Peyer's patch (tissue), 4 donors: ENCODE results near the gene IL23A.

Source experiments
- CTCF ChIP-seq, 6 experiments: fragments of 450-650 bp in 4 of 6; fragments of 200-600 bp in 2 of 6; sonication (generic) in 1 of 6; IDR thresholded peaks; one replicate each; pipeline ENCODE4 v1.5.1; 2017 to 2019; ENCODE audit warnings: antibody characterized with exemption in 6 of 6, mild to moderate bottlenecking in 3 of 6, moderate library complexity in 1 of 6
- POLR2A ChIP-seq, 2 donors: fragments of 450-650 bp; IDR thresholded peaks; one replicate each; pipeline ENCODE4 v1.5.1; 2017; ENCODE audit warnings: antibody characterized with exemption in 2 of 2, mild to moderate bottlenecking in 2 of 2, moderate library complexity in 2 of 2

- no peak for TF ChIP-seq CTCF (IDR thresholded peaks at IDR 0.05)
- no peak for TF ChIP-seq POLR2A (IDR thresholded peaks at IDR 0.05)
Measured at GRCh38 chr12:56350662-56351061, 12.0 kb downstream of the IL23A start.
